CD1c-positive myeloid dendritic cell (primary cell): ENCODE results near the gene RAB10.

ENCODE experiments used
- DNase-seq: peaks from one replicate; pipeline ENCODE4 v3.0.0-alpha.2; 2016; ENCODE audit errors: extremely low spot score

RAB10 gene

DNA sequence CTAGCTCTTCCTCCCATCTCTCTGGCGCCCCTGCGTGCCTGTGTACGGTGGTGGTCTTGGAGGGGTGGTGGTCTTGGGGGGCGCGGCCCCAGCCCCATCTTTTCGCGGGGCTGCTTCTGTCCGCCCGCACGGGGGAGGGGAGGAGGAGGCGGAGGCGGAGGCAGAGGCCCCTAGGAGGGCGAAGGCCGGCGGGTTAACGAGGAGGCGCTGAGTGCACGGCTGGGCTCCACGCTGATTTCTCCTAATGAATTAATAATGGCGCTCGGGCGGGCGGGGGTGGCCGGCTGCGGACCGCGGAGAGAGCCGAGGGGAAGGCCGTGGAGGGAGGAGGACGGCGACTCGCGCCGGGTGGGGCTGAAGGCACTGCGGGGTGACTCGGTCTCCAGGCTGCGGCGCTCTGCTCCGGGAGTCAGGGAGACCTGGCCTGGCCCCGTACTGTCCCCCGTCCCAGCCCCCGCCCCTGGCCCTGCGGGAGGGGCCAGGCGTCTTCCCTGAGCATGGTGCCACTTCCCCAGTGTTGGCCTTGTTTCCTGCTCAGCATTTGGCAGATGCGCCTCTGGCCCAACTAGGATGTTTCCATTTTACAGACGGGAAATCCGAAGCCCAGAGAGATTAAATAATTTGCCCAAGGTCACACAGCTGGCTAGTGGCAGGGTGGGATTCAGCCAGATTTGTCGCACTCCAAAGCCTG, 145.0 kb downstream of the RAB10 start:
- DNase-seq, result peak; percentile 34

DNA sequence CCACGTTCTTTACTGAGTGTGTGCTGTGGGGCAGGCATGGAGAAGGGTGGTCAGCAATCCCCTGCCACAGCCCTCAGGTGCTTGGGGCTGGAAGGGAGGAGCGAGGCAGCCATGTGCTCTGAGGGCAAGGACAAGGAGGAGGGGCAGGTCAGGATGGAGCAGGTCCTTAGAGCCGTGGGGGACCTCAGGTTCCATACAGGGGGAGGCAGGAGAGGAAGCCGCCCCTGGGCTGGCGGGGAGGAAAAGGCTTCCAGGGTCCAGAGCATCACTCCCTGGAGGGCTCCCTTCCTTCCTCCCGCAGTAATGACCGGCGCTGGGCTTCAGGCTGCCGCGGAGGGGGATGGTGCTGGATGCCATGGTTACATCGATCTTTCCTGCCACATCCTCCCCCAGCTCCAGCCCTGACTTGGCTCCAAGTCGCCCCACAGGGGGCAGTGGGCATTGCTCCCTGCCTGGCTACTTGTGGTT, 145.6 kb downstream of the RAB10 start:
- DNase-seq, result no peak

DNA sequence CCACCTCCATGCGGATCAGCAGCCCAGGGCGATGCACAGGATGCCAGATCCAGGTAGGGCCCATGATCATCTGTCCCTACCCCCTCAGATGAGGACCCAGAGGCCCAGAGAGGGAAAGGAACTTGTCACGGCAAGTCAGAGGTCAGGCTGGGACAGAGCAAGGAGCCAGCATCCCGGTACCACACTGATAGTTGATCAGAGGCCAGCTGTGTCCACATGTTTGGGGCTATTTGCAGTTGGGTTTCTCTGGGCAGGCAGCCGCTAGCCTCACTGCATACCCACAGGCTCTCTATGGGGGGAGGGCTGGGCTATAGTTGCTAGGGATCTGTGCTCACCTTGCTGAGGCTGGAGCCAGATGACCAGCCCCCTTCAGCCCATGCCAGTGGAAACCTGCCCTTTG, 148.6 kb downstream of the RAB10 start:
- no peak for DNase-seq

DNA sequence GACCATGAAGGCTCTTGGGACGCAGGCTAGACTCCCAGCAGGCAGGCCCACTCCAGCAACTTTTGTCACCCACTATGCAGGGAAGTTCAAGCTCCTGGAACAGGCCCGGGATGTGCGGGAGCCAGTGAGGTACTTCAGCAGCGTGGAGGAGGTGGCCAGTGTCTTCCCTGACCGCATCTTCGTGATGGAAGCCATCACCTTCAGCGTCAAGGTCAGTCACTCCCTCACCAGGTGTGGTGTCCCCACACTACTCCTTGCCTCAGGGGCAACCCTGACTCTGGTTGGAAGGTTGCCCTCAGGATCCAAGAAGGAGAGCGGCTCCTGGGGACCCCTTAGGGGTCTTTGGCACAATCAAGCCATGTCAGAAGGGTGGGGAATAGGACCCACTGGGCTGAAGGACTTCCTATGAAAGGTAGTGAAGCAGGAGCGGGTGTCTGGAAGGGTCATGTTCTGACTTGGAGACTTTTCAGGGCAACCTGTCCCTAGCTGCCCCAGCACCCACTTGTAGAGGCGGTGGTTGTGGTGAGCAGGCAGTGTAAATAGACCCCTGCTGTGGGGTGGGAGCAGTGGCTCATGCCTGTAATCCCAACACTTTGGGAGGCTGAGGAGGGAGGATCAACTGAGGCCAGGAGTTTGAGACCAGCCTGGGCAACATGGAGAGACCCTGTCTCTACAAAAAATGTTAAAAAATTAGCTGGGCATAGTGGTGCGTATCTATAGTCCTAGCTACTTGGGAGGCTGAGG, 149.2 kb downstream of the RAB10 start:
- no peak for DNase-seq

DNA sequence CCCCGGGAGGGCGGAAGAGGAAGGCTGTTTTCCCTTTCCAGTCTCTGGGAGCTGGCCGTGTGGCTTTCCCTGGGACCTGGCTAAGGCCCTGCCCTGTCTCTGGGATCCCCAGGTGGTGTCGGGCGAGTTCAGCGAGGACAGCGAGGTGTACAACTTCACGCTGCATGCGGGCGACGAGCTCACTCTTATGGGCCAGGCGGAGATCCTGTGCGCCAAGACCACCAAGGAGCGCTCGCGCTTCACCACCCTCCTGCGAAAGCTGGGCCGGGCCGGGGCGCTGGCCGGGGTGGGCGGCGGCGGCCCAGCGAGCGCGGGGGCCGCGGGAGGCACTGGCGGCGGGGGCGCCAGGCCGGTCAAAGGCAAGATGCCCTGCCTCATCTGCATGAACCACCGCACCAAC, 150.2 kb downstream of the RAB10 start:
- no peak for DNase-seq

DNA sequence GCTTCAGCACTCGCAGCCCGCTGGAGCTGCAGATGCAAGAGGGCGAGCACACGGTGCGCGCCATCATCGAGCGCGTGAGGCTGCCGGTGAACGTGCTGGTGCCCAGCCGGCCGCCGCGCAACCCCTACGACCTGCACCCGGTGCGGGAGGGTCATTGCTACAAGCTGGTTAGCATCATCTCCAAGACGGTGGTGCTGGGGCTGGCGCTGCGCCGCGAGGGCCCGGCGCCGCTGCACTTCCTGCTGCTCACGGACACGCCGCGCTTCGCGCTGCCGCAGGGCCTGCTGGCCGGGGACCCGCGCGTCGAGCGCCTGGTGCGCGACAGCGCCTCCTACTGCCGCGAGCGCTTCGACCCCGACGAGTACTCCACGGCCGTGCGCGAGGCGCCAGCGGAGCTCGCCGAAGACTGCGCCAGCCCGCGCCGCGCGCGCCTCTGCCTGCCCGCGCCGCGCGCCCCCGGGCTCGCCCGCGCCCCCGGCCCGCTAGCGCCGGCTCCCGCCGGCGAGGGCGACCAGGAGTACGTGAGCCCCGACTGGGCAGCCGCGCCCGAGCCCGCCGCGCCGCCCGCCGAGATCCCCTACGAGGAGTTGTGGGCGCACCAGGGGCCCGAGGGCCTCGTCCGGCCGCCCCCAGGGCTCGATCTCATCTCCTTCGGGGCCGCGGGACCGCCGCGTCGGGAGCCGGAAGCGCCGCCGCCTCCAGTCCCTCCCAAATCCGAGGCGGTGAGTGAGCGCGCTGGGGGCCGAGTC, 150.8 kb downstream of the RAB10 start:
- peak; percentile 94 for DNase-seq

DNA sequence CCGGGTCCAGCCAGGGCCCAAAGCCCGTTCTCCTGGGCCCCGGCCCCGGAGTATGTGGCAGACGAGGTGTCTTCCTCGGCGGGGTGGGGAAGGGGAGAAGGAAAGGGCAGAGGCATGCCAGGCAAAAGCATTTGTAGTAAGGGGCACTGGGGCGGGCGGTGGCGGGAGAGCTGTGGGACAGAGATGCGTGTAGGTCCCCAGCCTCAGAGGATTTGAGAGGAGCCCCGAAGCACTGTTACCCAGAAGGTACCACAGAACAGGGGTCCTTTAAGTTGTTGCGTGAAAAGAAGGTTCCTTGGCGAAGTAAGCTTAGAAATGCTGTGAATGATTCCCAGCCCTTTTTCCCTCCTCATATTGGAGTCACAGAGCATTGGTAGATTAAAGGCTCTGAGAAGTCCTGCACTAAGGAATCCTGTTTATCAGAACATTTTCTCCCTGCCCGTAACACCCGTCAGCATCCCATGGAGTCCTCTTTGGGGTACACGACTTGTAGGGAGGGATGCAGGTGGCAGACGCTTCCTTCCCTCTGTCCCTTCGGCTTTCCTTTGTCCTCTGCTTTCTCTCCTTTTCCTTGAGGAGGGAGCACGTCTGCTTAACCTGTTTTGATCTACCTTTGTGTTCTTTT, 151.5 kb downstream of the RAB10 start:
- no peak for DNase-seq

DNA sequence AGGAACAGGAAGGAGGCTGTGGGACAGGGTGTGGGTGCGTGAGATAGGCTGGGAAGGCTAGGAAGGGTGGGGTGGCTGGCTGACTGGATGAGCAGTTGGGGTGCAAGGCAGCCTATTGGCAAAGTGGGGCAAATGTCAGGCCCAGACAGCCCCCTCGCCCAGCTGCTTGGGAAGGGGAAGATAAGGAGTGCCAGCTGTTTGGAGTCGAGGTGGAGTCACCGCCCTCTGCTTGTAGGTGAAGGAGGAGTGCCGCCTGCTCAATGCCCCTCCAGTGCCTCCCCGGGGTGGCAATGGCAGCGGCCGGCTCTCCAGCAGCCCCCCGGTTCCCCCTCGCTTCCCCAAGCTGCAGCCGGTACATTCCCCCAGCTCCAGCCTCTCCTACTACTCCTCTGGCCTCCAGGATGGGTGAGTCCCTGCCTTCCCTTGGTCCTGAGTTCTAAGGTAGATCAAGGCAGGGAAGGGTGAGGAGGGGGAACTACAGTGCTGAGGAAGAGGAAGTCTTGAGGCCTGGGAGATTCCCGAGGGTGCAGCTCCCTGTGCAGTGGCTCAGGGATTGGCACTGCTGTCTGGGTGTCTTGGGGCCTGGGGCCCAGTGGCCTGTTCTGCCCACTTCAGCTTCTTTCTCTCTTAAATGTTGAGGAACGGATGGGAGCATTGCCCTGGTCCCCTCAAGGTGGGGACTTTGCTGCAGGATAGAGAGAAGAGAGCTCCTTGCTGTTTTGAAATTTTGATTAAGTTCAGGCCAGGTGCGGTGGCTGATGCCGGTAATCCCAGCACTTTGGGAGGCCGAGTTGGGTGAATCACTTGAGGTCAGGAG, 152.3 kb downstream of the RAB10 start:
- DNase-seq, result peak; percentile 9
